ENCODE data around the gene CTBP2.

The CTBP2 gene

DNA sequence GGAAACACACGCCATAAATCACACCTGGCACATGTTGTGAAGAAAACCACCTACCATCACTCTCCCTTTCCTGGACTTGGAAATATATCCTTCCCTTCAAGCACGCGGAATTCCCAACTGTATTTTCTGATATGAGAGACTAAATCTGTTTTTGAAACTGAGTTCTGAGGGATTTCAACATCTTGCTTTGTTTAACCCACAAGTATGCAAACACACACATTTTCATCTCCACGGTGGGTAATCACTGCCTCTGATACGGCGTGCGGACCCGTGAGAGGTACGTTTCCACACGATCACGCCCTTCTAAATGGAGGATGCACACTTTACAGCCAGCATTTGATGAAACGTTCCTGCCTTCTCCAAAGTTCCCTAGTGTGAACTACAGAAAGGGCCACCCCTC is 135.0 kb downstream of the CTBP2 start:
- peaks cover 0 to 24% (median 12%) of the 10 kb centered on the region in 3 donors for H3K36me3 ChIP-seq
- intact Hi-C loops (cut with DNase I; ENCODE audit: low total_unique reads): no loop called here
- DNase-seq: no peak
- H3K27ac ChIP-seq: peak overlapping the region; percentile 85 to 90
- no peaks in the 10 kb centered on the region for H3K9me3 ChIP-seq
- H3K27me3 ChIP-seq: no peaks in the 10 kb centered on the region
- TF ChIP-seq, protein P1, sequence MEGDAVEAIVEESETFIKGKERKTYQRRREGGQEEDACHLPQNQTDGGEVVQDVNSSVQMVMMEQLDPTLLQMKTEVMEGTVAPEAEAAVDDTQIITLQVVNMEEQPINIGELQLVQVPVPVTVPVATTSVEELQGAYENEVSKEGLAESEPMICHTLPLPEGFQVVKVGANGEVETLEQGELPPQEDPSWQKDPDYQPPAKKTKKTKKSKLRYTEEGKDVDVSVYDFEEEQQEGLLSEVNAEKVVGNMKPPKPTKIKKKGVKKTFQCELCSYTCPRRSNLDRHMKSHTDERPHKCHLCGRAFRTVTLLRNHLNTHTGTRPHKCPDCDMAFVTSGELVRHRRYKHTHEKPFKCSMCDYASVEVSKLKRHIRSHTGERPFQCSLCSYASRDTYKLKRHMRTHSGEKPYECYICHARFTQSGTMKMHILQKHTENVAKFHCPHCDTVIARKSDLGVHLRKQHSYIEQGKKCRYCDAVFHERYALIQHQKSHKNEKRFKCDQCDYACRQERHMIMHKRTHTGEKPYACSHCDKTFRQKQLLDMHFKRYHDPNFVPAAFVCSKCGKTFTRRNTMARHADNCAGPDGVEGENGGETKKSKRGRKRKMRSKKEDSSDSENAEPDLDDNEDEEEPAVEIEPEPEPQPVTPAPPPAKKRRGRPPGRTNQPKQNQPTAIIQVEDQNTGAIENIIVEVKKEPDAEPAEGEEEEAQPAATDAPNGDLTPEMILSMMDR (IDR thresholded peaks at IDR 0.05): no peak
- no peak overlapping the region for H3K4me3 ChIP-seq
- peaks cover 0 to 100% (median 87%) of the 10 kb centered on the region in 4 donors for H3K4me1 ChIP-seq

DNA sequence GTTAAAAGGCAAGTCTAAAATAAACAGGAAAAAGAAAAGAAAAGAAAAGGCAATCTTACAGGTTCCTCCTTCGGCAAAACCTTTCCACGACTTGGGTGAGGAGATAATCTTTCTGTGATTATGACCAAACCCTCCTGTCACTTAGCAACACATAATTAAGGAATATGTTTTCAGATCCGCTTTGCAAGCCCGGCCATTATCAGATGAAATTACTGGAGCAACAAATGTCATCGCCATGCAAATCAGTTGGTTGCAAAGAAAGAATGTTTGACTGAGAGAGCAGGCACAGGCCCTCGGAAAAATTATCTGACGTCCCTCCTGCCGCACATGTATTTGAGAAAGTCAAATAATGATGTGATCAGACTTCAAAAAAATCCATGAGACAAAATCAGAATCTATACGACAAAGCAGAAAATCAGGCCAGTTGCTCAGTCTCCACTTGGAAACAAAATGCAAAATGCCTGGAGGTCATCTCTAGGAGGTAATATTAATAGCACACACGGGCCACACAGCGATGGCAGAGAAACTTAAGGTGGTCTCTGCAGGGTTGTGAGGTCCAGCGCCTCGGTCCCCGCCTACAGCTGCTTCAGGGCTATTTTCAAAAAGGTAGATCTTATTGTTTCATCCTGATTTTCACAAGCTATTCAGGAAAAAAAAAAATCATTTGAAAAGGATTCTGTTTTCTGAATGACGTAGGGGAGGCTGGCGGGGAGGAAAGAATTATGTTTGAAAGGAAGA is 135.7 kb downstream of the CTBP2 start:
- peaks cover 0 to 100% (median 91%) of the 10 kb centered on the region in 4 donors for H3K4me1 ChIP-seq
- no peaks in the 10 kb centered on the region for H3K9me3 ChIP-seq
- peaks cover 0 to 24% (median 12%) of the 10 kb centered on the region in 3 donors for H3K36me3 ChIP-seq
- no peak for DNase-seq
- no peaks in the 10 kb centered on the region for H3K27me3 ChIP-seq
- H3K4me3 ChIP-seq: peak overlapping the region in 1 of 2 donors; percentile 4
- H3K27ac ChIP-seq: peak overlapping the region; percentile 85 to 90
- TF ChIP-seq, protein P1 (IDR thresholded peaks at IDR 0.05): no peak
- intact Hi-C loops (cut with DNase I; ENCODE audit: low total_unique reads): no loop called here

DNA sequence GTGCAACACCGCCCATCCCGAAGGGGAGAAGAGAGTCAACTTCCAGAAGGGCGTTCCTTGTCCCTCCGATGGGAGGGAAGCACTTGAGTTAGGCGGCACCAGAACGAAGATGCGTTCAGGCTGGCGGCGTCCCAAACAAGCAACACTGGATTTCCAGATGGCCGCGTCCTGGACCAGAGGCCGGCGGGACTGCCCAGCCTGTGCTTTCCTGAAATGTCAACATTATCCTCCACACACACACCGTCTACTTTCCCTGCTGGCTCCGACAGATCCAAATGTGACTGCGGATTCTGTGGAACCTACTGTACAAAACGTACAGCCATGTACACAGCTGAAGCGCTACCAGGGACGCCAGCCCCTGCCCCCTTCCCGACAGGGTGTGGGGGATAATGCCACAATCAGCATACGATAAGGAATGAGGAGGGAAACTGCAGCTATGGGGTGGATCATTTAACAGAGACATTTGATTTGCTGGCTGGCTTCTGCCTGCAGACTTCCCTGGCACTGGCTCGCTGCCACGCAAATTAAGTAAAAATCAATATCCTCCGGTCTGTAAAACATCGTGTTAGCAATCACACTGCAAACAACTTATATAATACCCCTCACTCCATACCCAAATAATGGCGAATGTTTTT is 136.4 kb downstream of the CTBP2 start:
- DNase-seq: peak in 1 of 2 donors; percentile 80
- H3K4me1 ChIP-seq: peaks cover 0 to 100% (median 91%) of the 10 kb centered on the region in 4 donors

DNA sequence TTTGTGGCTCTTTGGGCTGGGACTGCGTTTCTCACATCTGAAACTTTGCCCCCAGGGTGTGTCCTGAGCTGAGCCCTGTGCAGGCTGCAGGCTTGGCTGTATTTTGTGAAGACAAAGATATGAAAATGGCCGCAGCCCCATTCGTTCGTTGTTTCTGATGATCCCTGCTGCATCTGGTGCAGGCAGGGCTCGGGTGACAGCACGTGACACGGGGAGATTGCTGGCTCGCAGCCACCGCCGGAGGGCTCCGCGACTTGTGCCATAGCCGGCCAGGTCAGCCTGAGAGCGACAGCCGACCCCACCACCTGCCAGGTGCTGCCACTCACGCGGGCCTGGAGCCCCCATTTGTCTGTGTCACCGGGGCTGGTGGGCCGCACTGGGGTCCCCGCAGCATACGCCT is 137.1 kb downstream of the CTBP2 start:
- Histone ChIP-seq H3K9me3 (no peaks in the 10 kb centered on the region), H3K36me3 (peaks cover 0 to 24% (median 12%) of the 10 kb centered on the region in 3 donors), H3K27me3 (no peaks in the 10 kb centered on the region), H3K27ac (peak overlapping the region; percentile 85 to 90), H3K4me3 (no peak overlapping the region), H3K4me1 (peaks cover 0 to 100% (median 91%) of the 10 kb centered on the region in 4 donors)
- TF ChIP-seq, protein P1 (IDR thresholded peaks at IDR 0.05): no peak
- DNase-seq: no peak
- intact Hi-C loops (cut with DNase I; ENCODE audit: low total_unique reads): no loop called here

More for the DNA sequence above, 136.4 kb downstream of the CTBP2 start:
- TF ChIP-seq, protein P1 (IDR thresholded peaks at IDR 0.05): no peak
- Histone ChIP-seq H3K36me3 (peaks cover 0 to 24% (median 12%) of the 10 kb centered on the region in 3 donors), H3K27ac (peak overlapping the region; percentile 85 to 90), H3K9me3 (no peaks in the 10 kb centered on the region), H3K4me3 (peak overlapping the region; percentile 4 to 10), H3K27me3 (no peaks in the 10 kb centered on the region)
- intact Hi-C loops (cut with DNase I; ENCODE audit: low total_unique reads): no loop called here

DNA sequence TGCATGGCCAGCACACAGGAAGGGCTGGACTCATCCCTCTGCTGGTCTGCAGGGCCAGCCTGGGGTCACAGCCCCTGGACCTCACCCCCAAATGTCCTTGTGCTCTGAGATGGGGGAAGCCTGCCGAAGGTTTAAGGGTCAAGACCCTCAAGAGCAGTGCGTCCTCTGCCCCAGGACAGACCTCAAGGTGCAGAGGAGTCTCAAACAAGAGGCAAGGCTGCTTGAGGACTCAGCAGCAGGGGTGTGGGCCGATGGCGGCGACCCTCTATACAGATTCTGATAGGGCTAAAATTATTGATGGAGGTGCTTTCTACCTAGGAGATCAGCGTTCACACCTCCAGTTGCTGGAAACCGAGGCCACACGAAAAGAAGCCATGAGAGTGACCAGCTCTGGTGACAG is 137.7 kb downstream of the CTBP2 start:
- Histone ChIP-seq H3K27ac (peak overlapping the region; percentile 85 to 90), H3K4me3 (no peak overlapping the region), H3K27me3 (no peaks in the 10 kb centered on the region), H3K9me3 (no peaks in the 10 kb centered on the region), H3K4me1 (peaks cover 0 to 100% (median 91%) of the 10 kb centered on the region in 4 donors), H3K36me3 (peaks cover 0 to 24% (median 12%) of the 10 kb centered on the region in 3 donors)
- DNase-seq: no peak
- intact Hi-C loops (cut with DNase I; ENCODE audit: low total_unique reads): no loop called here
- TF ChIP-seq, protein P1 (IDR thresholded peaks at IDR 0.05): no peak

All from tibial artery (tissue), 4 donors.